HG03521 (cell line): ENCODE results near the gene COA1.
A peak's percentile ranks its signal among the peaks of the same experiment; 100 is the strongest.
"Not testable (repeated sequence)": the region's sequence is repeated elsewhere in the genome, so short reads cannot be mapped to it uniquely, and the experiment has no call there.

Experiments
- ATAC-seq: cut with Tn5 transposase; IDR thresholded peaks from one replicate; pipeline ENCODE4 v1.9.1; 2021; ENCODE audit warnings: mild to moderate bottlenecking, moderate library complexity; ENCODE audit not compliant: unreplicated experiment

COA1 gene, protein sequence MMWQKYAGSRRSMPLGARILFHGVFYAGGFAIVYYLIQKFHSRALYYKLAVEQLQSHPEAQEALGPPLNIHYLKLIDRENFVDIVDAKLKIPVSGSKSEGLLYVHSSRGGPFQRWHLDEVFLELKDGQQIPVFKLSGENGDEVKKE

GRCh38 chr7:43729214-43729923, at the start of gene COA1:
Gene COA1, minus strand, starts transcription at chr7:43729523. Its CDS starts 80,909 bp downstream, at chr7:43648614.
- peak; percentile 78 for ATAC-seq

- ATAC-seq: not testable (repeated sequence)
These were observed 49.1 kb upstream of the COA1 start for GRCh38 chr7:43778293-43779044.

- not testable (repeated sequence) for ATAC-seq
These were observed 45.9 kb upstream of the COA1 start for GRCh38 chr7:43775255-43775654.

- not testable (repeated sequence) for ATAC-seq
These were observed 43.9 kb upstream of the COA1 start for GRCh38 chr7:43773268-43773667.

DNA sequence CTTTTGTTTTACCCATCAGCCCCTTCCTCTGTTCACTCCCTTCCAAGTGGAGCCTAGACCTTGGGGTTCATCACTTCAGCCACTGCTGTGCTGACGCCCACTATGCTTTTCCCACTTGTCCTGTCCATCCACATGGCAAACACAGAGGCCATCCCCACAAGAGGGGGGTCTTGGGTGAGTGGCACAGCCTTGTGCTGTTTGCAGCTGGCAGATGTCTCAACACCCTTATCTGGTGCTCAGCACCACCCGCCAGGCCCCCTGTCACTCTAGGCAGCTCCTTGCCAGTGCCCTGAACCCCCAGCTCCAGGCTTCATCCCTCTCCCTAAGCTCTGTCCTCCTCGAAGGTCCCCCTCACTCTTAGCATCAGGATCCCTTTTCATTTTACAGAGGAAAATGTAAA, 42.2 kb upstream of the COA1 start:
- no peak for ATAC-seq

DNA sequence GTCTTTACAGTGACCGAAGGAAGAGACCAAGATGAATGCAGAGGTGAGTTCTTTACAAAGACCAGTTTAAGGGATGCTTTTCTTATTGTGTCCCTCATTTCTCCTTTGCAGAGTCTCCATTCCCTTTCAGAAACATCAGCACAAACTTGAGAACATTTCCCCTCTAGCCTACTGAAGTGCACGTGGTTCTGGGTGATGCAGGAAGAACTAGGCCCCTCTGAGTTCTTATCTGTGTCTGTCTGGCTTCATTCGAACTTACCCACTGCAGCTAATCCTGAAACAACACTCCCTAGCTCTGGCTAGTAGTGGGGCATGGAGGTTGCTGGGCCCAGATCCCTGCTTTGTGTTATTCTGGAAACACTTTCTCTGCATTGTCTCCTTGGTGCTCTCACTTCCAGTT, 41.8 kb upstream of the COA1 start:
- ATAC-seq: no peak

DNA sequence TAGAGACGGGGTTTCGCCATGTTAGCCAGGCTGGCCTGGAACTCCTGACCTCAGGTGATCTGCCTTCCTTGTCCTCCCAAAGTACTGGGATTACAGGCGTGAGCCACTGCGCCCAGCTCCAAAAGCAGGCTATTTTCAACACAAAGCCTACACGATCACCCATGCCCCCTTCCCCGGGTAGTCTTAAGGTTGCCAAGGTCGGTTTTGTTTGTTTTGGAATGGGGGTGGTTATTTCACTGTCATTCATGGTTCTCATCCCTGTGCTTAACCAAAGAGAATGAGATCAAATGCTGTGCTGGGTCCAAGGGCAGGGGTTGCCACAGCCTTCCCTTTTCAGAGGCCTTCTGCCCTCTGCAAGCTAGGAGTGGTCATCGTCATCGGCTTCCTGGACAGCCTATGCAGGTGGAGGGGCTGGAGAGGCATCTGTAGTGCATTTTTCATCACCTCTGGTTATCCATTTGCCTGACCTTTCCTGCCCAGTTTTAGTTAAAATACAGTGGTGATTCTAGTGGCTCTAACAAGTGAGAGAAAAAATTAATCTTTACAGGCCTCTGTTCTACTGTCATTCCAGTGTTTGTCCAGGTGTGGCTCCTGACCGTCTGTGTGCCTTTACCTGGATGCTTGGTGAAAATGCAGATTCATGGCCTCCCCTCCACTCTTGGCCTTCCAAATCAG, 40.6 kb upstream of the COA1 start:
- no peak for ATAC-seq

DNA sequence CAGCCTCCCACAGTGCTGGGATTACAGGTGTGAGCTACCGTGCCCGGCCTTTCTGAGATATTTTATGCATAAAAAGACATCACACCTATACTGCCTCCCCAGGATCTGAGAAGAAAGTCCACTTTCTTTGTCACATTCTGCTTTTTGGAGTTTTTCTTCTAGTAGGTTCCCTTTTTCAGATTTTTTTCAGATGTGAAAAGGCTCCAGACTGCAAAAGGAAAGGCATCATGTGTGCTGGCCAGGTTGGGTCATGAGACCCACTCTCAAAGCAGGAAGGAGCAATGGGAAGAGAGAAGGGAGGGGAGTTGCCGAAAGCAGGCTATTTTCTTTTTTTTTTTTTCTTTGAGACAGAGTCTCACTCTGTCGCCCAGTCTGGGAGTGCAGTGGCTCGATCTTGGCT, 40.0 kb upstream of the COA1 start:
- no peak for ATAC-seq

DNA sequence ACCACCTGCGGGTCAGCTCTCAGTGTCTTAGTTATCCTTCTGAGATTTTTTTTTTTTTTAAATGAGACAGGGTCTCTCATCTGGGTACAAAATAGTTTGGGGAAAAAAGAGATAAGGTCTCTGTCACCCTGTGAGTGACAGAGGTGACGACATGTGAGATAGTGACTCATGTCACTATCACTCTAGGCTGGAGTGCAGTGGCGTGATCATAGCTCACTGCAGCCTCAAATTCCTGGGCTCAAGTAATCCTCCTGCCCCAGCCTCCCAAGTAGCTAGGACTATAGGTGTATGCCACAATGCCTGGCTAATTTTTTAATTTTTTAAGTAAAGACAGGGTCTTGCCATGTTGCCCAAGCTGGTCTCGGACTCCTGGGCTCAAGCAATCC, 39.6 kb upstream of the COA1 start:
- ATAC-seq: no peak

DNA sequence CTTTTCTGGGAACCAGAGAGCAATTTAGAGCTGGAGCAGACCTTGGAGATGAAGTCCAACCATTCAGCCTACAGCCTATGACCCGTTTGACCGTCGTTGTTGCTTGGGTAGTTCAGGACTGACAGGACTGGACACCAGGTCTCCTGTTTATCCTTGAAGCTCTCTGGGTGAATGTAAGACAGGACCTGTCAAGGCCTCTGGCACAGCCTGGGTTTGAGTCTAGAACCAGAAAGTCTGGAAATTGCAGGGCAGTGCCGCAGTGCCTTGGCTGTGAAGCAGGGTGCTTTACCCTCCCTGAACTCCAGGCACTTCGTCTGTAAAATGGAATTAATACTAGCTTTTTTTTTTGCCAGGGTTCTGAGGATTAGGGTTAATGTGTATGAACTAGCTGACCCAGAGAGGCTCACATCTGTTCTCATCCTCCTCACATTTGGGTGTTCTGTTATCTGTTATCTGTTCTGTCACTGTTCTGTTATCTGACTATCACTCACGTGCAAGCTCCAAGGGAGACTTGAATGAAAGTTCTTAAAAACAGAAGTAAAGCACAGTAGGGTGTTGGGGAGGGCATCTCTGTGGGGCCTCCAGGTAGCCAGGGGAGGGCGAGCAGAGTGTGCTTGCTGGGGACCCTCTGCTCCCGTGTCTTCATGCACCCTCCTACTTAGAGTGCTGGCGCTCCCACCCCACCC, 39.0 kb upstream of the COA1 start:
- no peak for ATAC-seq

GRCh38 chr7:43767311-43767710, 38.0 kb upstream of the COA1 start:
- no peak for ATAC-seq

GRCh38 chr7:43766564-43766963, 37.2 kb upstream of the COA1 start:
- no peak for ATAC-seq

GRCh38 chr7:43764807-43765491, 35.6 kb upstream of the COA1 start:
- ATAC-seq: no peak

DNA sequence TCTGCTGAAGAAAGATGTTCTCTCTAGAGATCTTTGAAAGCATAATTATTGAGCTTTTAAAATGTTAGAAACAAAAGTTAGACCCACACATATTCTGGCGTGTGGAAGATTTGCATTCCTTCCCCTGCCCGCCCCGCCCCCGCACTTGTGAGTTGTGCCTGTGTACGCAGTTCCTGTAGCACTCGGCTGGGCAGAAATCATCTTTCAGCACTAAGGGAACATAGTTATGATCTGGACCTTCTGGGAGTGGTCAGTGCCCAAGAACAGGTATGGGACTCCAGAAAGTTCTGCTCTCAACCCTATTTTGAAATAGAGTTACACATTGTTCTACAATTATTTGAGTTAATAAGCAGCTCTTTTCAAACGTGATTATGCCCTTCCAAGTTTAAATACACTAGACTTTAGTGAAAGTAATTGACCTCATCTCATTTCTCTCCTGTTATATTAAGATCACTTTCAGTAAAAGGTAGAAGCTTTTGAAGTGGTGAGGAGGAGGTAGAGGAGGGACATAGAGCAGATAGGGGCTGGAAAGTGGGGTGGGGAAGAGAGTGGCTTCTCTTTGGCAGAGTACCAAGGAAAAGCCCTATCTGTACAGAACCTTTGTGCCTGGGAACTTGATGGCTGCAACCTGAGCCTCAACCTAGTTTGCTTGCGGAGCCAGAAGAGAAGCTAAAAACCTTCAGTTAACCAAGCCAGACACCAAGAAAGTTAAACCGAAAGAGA, 34.9 kb upstream of the COA1 start:
- ATAC-seq: no peak

- no peak for ATAC-seq
These were observed 33.9 kb upstream of the COA1 start for GRCh38 chr7:43763183-43763582.

DNA sequence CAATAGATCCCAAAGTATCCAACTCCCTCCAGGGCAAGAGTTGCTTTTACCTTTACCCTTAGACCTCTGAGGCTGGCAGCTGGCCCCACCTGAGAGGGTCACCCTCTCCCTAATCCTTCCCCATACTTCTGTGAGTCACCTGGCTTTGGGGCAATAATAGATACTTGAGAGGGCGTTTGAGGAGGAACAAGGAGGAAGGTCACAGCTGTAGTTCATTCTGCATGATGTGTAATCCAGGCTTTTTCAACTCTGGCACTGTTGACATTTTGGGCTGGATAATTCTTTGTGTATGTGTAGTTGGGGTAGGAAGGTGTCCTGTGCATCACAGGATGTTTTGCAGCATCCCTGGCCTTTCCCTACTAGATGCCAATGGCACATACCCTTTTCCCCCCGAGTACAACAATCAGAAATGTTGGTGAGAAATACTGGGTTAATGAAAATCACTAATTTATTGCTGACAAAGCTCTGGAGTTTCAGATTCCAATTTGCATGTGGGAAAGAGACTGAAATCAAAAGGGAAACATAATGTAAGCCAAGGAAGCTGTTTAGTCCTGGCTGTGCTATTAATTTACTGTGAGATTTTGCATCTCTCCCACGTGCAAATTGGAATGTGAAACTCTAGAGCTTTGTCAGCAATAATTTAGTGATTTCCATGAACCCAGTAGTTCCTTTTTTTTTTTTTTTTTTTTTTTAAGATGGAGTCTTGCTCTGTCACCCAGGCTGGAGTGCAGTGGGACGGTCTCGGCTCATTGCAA, 32.8 kb upstream of the COA1 start:
- ATAC-seq: no peak

GRCh38 chr7:43761382-43761781, 32.1 kb upstream of the COA1 start:
- ATAC-seq: no peak

- no peak for ATAC-seq
These were observed 31.5 kb upstream of the COA1 start for GRCh38 chr7:43760861-43761260.
